GM12878 (cell line): Measurements from ENCODE around the gene IBA57.

Experiments used
- CTCF ChIP-seq, 3 experiments: IDR thresholded peaks in 2 of 3; conservative IDR thresholded peaks in 1 of 3; 2 replicates each; pipeline ENCODE4 v1.5.1; 2011; ENCODE audit warnings: low read depth in 3 of 3, low read length in 3 of 3, mild to moderate bottlenecking in 3 of 3, control low read depth in 2 of 3, moderate library complexity in 2 of 3, inconsistent platforms in 1 of 3, mixed read lengths in 1 of 3; ENCODE audit not compliant: control insufficient read depth in 2 of 3, insufficient read depth in 1 of 3; ENCODE audit errors: extremely low read depth in 1 of 3
- DPF2 ChIP-seq: fragments of 450-650 bp; IDR thresholded peaks from 2 replicates; pipeline ENCODE4 v1.6.1; 2017; ENCODE audit warnings: mild to moderate bottlenecking
- FOS ChIP-seq: IDR thresholded peaks from 3 replicates; pipeline ENCODE4 v1.6.1; 2011; ENCODE audit warnings: borderline replicate concordance; ENCODE audit not compliant: insufficient read length; ENCODE audit errors: extremely low read depth
- MAX ChIP-seq: IDR thresholded peaks from 2 replicates; pipeline ENCODE4 v1.6.1; 2012; ENCODE audit warnings: low read depth, low read length, improper control_type of control experiment
- POLR2A ChIP-seq: IDR thresholded peaks from 2 replicates; pipeline ENCODE4 v1.6.1; 2011; ENCODE audit warnings: low read depth, mild to moderate bottlenecking, low read length
- RAD21 ChIP-seq: IDR thresholded peaks from 2 replicates; pipeline ENCODE4 v1.6.1; 2011; ENCODE audit warnings: mild to moderate bottlenecking, low read depth, low read length, moderate library complexity; ENCODE audit not compliant: insufficient read depth
- TBL1XR1 ChIP-seq: IDR thresholded peaks from 2 replicates; pipeline ENCODE4 v1.6.1; 2012; ENCODE audit warnings: low read depth, low read length, improper control_type of control experiment

- no peak for TF ChIP-seq FOS
- no peak for TF ChIP-seq RAD21
- no peak for TF ChIP-seq MAX
- TF ChIP-seq CTCF (IDR thresholded peaks at IDR 0.05 in 2 of 3, conservative IDR thresholded peaks at IDR 0.05 in 1 of 3; ENCODE audit: control insufficient read depth in 2 of 3, extremely low read depth in 1 of 3, insufficient read depth in 1 of 3, low read depth in 3 of 3, low read length in 3 of 3), result no peak
- TF ChIP-seq TBL1XR1, result no peak
- no peak for TF ChIP-seq POLR2A
- TF ChIP-seq DPF2, result no peak
Observed at GRCh38 chr1:228142155-228142691, 23.4 kb upstream of the IBA57 start.
